ENCODE results near the gene CCNF. TPM values are rescaled to one million over a fixed set of nuclear protein-coding genes. Genes with fewer than 3 reads are reported as not detected.

The CCNF gene
- polyA plus RNA-seq, 2 of the 4 experiments (the other 2 are of a cell fraction): 6.5 to 14.4 TPM

DNA sequence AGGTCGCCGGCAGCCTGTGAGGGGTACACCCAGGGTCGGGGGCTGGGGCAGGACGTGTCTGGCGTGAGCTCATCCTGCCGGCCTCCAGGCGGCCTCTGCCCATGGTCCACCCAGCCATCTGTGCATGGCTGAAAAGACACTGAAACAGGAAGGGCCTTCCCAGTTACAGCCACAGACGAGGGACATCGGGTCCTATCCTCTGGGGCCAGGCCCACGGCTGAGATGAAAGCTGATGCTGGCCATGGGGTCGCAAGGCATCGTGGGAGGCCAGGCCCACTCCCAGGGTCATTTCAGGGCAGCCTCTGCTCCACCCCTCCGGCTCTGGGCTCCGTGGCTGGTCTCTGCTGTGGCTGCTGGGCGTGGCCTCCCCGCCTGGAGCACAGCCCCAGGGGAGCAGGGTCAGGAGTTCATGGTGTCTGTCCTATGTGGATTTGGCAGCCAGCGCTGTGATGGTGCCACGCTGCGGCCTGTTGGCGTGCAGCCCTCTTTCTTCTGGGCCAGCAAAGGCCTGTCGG lies 67.9 kb downstream of the CCNF start:
- CTCF ChIA-PET: interaction anchor here (1.0 to 6.4 kb wide), 3 partner anchors 10 to 67 kb away, joined by 4 to 98 read pairs (median 4); no protein-coding TSS in a partner anchor
- H3K27ac ChIP-seq: peak overlapping the region in 1 of 2 experiments; percentile 55; a peak in 2 of 6 replicates
- POLR2A ChIA-PET: no interaction called here
- no peak overlapping the region for H3K4me3 ChIP-seq
- no peak for TF ChIP-seq JUNB (IDR thresholded peaks at IDR 0.05)
- no peak for TF ChIP-seq RARB (CRISPR knock-in tag; IDR thresholded peaks at IDR 0.05)
- TF ChIP-seq E2F6 (IDR thresholded peaks at IDR 0.05; ENCODE audit: borderline replicate concordance, low read depth): no peak
- no peak for TF ChIP-seq EP300 (IDR thresholded peaks at IDR 0.05)
- 56% methylated on average over 16 of the region's 21 CpGs for WGBS (ENCODE audit: missing lambda C conversion rate)
- no peak for DNase-seq (ENCODE audit: low read depth in 1 of 2, low spot score in 1 of 2)
- H3K9me3 ChIP-seq: no peaks in the 10 kb centered on the region
- ATAC-seq: no peak
- no peak for FAIRE-seq
- H3K4me1 ChIP-seq: peaks cover 17% of the 10 kb centered on the region
- peak overlapping the region; percentile 35; the same call in 2 of the 3 replicates for H3K4me2 ChIP-seq

- peak overlapping the region; percentile 20 to 55; a peak in 2 of 6 replicates for H3K27ac ChIP-seq
- 90% methylated on average over 22 of the region's 26 CpGs for WGBS (ENCODE audit: missing lambda C conversion rate)
- H3K4me1 ChIP-seq: peaks cover 22% of the 10 kb centered on the region
- DNase-seq (ENCODE audit: low read depth in 1 of 2, low spot score in 1 of 2): no peak
- no peak for ATAC-seq
- H3K4me3 ChIP-seq: no peak overlapping the region
- TF ChIP-seq POLR2A (IDR thresholded peaks at IDR 0.05; ENCODE audit: low read length) (no peak), HOXB13 (CRISPR knock-in tag; IDR thresholded peaks at IDR 0.05; ENCODE audit: low read depth) (no peak), USF2 (IDR thresholded peaks at IDR 0.05) (no peak), MAZ (IDR thresholded peaks at IDR 0.05; ENCODE audit: borderline replicate concordance, low read depth, low read length) (no peak), EHF (CRISPR knock-in tag; IDR thresholded peaks at IDR 0.05) (no peak), MAFK (IDR thresholded peaks at IDR 0.05; ENCODE audit: partially characterized antibody) (no peak), ZNF302 (CRISPR knock-in tag; IDR thresholded peaks at IDR 0.05) (no peak), HOXA7 (CRISPR knock-in tag; IDR thresholded peaks at IDR 0.05) (no peak), CBX8 (IDR thresholded peaks at IDR 0.05) (no peak), PHF8 (IDR thresholded peaks at IDR 0.05; ENCODE audit: borderline replicate concordance, low read depth) (no peak), RAD21 (conservative IDR thresholded peaks at IDR 0.05 in 1 of 2, IDR thresholded peaks at IDR 0.05 in 1 of 2) (no peak), REST (IDR thresholded peaks at IDR 0.05) (no peak), SREBF2 (IDR thresholded peaks at IDR 0.05) (no peak), BCL3 (IDR thresholded peaks at IDR 0.05) (no peak), ZC3H11A (IDR thresholded peaks at IDR 0.05) (no peak), FOSL2 (IDR thresholded peaks at IDR 0.05) (no peak), FOSL2 (CRISPR knock-in tag; IDR thresholded peaks at IDR 0.05) (no peak), HDAC2 (IDR thresholded peaks at IDR 0.05) (no peak), EP300 (IDR thresholded peaks at IDR 0.05) (no peak), RNF2 (IDR thresholded peaks at IDR 0.05; ENCODE audit: borderline replicate concordance, low read depth) (no peak)
- TF ChIP-seq, protein P1, sequence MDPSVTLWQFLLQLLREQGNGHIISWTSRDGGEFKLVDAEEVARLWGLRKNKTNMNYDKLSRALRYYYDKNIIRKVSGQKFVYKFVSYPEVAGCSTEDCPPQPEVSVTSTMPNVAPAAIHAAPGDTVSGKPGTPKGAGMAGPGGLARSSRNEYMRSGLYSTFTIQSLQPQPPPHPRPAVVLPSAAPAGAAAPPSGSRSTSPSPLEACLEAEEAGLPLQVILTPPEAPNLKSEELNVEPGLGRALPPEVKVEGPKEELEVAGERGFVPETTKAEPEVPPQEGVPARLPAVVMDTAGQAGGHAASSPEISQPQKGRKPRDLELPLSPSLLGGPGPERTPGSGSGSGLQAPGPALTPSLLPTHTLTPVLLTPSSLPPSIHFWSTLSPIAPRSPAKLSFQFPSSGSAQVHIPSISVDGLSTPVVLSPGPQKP (IDR thresholded peaks at IDR 0.05; ENCODE audit: low read depth, low read length): no peak
- ChIA-PET CTCF (interaction anchor here (0.6 to 6.4 kb wide), 4 partner anchors 11 to 303 kb away, joined by 3 to 98 read pairs (median 4); partner anchors contain the start of gene ABCA3), POLR2A (no interaction called here)
- H3K4me2 ChIP-seq: peak overlapping the region; percentile 35; the same call in 2 of the 3 replicates
- FAIRE-seq: no peak
- H3K9me3 ChIP-seq: no peaks in the 10 kb centered on the region
These were observed 68.6 kb downstream of the CCNF start for GRCh38 chr16:2497695-2498484.
